GM12873 (cell line): ENCODE measurements around the gene KCNC2.

Experiments
- TF ChIP-seq, protein P1 (sequence below): IDR thresholded peaks from 2 replicates; pipeline ENCODE4 v1.5.1; 2012; ENCODE audit warnings: low read depth, mild to moderate bottlenecking, moderate library complexity, low read length, control low read depth; ENCODE audit not compliant: insufficient read depth; ENCODE audit errors: missing control alignments

KCNC2 gene

DNA sequence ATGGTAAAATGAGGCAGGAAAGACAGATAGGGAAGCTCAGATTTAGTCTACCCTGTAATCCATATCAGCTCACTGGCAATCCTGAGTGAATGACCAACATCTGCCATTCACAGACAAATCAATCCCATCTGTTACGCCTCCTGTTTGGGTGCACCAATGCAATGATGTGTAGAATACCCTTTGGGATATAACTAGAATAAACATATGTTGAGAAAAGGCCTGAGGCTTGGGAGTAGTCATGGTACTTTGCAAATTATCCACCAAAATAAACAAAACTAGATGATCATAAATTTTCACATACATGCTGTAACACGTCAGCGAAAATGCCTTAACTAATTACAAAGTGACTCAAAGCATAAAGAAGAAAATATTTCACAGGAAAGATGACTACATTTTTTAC lies 78.8 kb downstream of the KCNC2 start:
- TF ChIP-seq, protein P1, sequence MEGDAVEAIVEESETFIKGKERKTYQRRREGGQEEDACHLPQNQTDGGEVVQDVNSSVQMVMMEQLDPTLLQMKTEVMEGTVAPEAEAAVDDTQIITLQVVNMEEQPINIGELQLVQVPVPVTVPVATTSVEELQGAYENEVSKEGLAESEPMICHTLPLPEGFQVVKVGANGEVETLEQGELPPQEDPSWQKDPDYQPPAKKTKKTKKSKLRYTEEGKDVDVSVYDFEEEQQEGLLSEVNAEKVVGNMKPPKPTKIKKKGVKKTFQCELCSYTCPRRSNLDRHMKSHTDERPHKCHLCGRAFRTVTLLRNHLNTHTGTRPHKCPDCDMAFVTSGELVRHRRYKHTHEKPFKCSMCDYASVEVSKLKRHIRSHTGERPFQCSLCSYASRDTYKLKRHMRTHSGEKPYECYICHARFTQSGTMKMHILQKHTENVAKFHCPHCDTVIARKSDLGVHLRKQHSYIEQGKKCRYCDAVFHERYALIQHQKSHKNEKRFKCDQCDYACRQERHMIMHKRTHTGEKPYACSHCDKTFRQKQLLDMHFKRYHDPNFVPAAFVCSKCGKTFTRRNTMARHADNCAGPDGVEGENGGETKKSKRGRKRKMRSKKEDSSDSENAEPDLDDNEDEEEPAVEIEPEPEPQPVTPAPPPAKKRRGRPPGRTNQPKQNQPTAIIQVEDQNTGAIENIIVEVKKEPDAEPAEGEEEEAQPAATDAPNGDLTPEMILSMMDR: no peak

DNA sequence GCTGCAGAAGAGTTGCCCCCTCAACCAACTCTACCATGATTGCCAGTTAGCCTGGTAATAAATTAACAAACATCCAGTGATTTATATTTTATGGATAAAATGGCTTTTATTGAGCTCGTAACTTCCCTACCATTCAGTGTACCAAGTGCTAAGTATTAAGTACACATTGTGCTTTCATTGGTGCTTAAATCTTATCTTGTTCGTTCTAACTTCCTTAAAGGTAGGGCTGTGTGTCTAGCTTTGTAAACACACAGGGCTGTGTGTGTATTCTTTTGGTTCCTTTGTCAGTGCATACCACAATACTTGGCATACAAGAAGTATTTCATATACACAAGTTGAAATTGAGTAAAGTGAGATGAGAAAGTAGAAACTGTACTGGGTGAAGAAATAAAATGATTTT lies 80.4 kb downstream of the KCNC2 start:
- TF ChIP-seq, protein P1: no peak

DNA sequence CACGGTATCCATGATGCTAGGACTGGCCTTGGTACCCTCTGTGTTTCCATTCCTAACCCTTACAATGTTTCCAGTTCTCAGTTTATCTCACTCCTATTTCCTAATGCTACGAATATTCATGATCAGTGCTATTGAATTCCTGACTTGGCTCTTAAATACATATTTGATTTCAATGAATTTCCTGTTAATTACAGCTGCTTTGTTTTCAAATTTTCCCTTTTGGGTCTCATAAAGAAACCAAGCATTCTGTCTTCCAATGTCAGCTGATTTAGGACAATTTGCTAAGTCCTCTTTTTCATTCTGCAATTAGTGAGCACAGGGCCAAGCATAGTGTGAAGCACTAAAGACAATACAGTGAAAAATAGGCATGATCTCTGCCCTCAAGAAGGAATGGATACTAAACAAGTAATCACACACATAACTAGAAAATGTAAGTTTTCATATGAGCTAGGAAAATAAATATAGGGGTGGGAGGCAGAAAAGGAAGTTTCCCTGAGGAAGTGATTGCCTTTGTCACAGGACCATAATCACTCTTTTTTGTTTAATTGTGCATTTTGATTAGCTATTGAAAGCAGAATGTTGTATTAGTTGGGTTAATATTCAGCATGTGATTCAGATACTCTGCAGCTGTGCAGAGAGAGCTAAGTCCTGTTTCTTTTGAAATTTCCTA lies 88.5 kb downstream of the KCNC2 start:
- TF ChIP-seq, protein P1: no peak

DNA sequence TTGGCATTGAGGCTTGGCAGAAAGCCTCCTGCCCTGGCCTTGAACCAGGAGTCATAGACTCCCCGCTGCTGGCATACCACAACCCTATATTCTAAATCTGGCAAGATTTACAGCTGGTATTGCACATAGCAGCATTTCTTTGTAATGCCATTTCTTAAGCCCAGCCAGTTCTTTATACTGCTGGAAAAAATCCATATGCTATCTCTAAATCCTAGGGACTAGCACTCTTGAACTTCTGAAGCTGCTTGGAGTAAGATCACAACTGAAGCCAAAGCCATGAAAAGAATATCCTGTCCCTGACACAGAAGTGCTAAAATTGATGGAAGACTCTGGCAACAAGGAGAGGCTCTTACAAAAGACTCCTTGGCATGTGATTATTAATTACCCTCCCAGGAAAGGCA lies 89.3 kb downstream of the KCNC2 start:
- TF ChIP-seq, protein P1: no peak

DNA sequence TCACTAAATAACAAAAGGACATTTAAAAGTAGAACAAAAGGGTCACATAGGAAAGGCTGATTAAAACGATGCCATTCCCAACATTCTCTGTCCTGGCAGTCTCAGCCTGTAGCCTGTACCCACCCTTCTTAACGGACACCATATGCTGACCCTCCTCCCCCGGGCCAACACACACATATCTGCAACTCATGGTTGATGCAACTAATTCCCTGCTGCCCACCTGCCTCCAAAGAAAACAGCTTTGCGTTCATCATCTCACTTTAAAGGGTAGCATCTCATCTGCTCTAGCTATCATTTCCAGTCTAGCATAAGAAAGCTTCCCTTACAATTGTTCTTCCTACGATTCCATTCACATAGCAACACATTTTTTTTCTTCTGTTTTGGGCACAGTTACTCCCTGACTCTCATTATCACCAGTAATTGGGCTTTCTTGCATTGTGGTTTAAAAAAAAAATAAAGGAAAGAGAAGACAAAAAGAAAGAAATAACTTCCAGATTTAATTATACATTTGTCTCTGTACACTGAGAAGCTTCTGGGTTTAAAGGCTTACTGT lies 92.9 kb downstream of the KCNC2 start:
- TF ChIP-seq, protein P1: no peak

DNA sequence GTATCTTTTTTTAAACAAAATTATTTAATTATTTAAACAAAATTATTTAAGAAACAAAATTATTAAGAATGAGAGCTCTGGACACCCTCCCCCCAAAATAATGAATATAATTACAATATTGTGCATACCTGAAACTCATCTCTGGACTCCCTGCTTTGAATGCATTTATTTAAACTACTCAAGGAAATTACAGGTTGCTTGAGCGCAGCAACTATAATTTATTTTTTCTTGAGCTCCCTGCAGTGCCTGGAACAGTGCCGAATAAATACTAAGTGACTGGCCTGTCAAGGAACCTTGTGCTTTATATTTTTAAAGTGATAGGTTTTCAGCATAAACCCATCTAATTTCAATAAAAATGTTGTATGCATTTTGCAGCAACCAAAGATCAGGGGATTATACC lies 93.9 kb downstream of the KCNC2 start:
- TF ChIP-seq, protein P1: no peak

DNA sequence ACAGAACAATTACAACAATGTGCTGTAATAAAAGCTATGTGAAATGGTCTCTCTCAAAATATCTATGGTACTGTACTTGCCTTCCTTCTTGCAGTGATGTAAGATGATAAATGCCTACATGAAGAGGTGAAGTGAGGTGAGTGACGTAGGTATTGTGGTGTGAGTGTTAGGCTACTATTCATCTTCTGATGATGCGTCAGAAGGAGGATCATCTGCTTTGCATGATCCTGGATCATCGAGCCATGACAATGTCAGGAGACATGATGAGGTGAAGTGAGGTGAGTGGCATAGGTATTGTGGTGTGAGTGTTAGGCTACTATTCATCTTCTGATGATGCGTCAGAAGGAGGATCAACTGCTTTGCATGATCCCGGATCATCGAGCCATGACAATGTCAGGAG lies 105.8 kb downstream of the KCNC2 start:
- TF ChIP-seq, protein P1: no peak

DNA sequence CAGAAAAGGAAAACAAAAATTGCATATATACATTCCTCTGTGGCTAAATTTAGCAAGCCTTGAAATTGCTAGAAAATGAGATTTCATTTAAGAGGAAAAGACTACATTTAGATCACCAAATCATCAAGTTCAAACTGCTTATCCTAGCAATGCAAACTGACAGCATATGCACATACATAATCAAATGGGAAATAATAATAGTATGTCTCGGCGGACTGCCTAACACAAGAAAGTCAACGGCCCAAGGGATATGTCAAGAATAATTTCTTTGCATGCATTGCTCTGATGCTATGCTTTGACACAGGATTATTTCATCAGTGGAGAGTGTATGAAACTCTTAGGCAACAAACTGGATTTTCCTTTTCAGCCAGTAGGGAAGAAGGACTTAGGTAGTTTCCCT lies 107.9 kb downstream of the KCNC2 start:
- TF ChIP-seq, protein P1: no peak
